ENCODE measurements around the gene STPG3. TPM values are rescaled to one million over a fixed set of nuclear protein-coding genes. Genes with fewer than 3 reads are reported as not detected.
A peak's percentile ranks its signal among the peaks of the same experiment; 100 is the strongest.

Gene STPG3
- total and polyA plus RNA-seq, 9 of the 15 experiments (the other 6 are each of a cell fraction or from before 2014, with no cell fraction given) = not detected

DNA sequence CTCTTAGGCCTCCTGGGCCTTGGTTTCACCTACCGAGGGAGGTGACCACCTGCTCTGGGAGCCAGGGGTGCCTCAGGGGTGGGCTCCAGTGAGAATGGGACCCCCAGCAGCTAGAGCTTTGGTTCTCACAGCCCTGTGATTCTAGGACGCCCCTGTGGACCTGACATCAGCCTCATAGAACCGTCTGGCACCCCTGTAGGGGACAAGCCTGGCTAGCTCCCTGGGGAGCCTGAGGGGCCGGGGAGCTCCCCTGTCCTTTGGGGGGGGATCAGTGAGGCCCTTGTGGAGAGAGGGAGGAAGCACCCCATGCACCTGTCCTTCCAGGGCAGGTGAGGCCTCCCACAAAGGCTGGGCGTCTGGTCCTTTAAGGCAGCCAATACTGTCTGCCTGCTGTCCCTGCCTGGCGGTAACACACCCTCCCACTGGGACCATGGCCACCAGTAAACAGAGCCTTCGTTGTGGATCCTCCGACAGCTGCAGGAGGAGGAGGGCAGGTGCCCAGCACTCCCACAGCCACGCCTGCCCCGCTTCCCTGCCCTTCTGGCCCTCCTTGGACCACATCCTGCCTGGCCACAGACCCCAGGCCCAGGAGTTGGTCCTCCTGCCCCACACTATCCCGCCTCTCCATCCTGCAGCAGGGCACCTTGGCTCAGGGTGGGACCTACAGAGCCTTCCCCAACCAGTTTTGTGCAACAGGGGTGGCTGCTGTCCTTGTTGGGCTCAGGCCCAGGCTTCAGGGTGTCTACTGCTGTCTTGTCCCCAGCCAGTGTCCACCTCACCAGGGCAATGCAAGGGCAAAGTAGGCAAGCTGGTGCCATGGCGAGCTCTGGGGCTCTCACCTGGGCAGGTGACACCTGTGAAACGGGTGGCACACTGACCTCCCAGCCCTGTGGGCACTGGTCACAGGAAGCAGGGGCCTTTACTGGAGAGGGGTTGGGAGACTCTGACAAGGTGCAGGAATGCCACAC is 13.0 kb upstream of the STPG3 start (continued):
- TF ChIP-seq, protein P1, sequence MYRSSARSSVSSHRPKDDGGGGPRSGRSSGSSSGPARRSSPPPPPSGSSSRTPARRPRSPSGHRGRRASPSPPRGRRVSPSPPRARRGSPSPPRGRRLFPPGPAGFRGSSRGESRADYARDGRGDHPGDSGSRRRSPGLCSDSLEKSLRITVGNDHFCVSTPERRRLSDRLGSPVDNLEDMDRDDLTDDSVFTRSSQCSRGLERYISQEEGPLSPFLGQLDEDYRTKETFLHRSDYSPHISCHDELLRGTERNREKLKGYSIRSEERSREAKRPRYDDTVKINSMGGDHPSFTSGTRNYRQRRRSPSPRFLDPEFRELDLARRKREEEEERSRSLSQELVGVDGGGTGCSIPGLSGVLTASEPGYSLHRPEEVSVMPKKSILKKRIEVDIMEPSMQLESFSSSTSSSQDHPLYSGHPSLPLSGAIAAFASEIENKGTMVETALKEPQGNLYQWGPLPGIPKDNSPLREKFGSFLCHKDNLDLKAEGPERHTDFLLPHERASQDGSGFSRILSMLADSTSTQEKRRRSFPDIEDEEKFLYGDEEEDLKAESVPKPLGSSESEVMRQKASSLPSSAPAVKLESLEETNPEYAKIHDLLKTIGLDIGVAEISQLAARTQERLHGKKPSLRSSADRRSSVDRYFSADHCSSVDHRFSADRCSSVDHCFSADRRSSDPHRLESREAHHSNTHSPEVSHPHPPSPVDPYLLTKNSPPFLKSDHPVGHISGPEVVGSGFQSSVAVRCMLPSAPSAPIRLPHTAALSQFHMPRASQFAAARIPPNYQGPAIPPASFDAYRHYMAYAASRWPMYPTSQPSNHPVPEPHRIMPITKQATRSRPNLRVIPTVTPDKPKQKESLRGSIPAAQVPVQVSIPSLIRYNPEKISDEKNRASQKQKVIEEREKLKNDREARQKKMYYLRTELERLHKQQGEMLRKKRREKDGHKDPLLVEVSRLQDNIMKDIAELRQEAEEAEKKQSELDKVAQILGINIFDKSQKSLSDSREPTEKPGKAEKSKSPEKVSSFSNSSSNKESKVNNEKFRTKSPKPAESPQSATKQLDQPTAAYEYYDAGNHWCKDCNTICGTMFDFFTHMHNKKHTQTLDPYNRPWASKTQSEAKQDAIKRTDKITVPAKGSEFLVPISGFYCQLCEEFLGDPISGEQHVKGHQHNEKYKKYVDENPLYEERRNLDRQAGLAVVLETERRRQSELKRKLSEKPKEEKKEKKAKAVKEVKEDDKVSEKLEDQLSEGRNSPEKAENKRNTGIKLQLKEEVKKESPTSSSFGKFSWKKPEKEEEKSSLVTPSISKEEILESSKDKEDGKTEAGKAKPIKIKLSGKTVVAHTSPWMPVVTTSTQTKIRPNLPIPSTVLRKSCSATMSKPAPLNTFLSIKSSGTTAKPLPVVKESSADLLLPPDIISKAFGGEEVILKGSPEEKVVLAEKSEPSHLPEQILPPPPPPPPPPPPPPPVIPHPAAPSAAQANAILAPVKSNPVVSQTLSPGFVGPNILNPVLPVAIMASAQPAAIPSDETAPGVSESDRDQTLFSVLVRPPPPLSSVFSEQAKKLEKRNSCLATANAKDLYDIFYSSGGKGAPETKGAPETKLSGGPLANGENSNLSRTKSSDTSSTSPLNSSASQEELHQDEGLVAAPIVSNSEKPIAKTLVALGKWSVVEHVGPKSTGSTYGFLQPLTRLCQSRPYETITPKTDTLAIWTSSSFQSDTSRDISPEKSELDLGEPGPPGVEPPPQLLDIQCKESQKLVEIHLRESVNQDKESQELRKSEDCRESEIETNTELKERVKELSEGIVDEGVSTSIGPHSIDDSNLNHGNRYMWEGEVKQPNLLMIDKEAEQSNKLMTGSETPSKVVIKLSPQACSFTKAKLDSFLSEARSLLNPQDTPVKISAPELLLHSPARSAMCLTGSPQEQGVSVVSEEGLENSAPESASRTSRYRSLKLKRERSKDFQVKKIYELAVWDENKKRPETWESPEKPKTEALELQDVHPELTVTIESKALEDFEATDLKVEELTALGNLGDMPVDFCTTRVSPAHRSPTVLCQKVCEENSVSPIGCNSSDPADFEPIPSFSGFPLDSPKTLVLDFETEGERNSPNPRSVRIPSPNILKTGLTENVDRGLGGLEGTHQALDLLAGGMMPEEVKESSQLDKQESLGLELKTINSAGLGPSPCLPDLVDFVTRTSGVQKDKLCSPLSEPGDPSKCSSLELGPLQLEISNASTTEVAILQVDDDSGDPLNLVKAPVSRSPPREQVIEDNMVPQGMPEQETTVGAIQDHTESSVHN (IDR thresholded peaks at IDR 0.05; ENCODE audit: borderline replicate concordance in 1 of 2, low read depth in 1 of 2) = no peak
- TF ChIP-seq HLTF (IDR thresholded peaks at IDR 0.05) (no peak), ZSCAN32 (CRISPR knock-in tag; IDR thresholded peaks at IDR 0.05) (no peak), TCFL5 (CRISPR knock-in tag; conservative IDR thresholded peaks at IDR 0.05) (no peak), SREBF2 (CRISPR knock-in tag; IDR thresholded peaks at IDR 0.05) (no peak), RBFOX2 (IDR thresholded peaks at IDR 0.05; ENCODE audit: low read depth, low read length) (peak; percentile 18; the same call in 1 of the 2 replicates), ZBTB7A (IDR thresholded peaks at IDR 0.05; ENCODE audit: borderline replicate concordance, control insufficient read depth, low read depth, low read length) (peak; percentile 23; the same call in 1 of the 2 replicates), POLR2B (IDR thresholded peaks at IDR 0.05; ENCODE audit: low read depth, partially characterized antibody) (no peak), NELFE (IDR thresholded peaks at IDR 0.05; ENCODE audit: insufficient read depth, insufficient read length) (no peak)
- TF ChIP-seq, protein P2, sequence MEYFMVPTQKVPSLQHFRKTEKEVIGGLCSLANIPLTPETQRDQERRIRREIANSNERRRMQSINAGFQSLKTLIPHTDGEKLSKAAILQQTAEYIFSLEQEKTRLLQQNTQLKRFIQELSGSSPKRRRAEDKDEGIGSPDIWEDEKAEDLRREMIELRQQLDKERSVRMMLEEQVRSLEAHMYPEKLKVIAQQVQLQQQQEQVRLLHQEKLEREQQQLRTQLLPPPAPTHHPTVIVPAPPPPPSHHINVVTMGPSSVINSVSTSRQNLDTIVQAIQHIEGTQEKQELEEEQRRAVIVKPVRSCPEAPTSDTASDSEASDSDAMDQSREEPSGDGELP (CRISPR knock-in tag; IDR thresholded peaks at IDR 0.05; ENCODE audit: borderline replicate concordance) = peak; percentile 24; the same call in 1 of the 2 replicates
- TF ChIP-seq, protein P3, sequence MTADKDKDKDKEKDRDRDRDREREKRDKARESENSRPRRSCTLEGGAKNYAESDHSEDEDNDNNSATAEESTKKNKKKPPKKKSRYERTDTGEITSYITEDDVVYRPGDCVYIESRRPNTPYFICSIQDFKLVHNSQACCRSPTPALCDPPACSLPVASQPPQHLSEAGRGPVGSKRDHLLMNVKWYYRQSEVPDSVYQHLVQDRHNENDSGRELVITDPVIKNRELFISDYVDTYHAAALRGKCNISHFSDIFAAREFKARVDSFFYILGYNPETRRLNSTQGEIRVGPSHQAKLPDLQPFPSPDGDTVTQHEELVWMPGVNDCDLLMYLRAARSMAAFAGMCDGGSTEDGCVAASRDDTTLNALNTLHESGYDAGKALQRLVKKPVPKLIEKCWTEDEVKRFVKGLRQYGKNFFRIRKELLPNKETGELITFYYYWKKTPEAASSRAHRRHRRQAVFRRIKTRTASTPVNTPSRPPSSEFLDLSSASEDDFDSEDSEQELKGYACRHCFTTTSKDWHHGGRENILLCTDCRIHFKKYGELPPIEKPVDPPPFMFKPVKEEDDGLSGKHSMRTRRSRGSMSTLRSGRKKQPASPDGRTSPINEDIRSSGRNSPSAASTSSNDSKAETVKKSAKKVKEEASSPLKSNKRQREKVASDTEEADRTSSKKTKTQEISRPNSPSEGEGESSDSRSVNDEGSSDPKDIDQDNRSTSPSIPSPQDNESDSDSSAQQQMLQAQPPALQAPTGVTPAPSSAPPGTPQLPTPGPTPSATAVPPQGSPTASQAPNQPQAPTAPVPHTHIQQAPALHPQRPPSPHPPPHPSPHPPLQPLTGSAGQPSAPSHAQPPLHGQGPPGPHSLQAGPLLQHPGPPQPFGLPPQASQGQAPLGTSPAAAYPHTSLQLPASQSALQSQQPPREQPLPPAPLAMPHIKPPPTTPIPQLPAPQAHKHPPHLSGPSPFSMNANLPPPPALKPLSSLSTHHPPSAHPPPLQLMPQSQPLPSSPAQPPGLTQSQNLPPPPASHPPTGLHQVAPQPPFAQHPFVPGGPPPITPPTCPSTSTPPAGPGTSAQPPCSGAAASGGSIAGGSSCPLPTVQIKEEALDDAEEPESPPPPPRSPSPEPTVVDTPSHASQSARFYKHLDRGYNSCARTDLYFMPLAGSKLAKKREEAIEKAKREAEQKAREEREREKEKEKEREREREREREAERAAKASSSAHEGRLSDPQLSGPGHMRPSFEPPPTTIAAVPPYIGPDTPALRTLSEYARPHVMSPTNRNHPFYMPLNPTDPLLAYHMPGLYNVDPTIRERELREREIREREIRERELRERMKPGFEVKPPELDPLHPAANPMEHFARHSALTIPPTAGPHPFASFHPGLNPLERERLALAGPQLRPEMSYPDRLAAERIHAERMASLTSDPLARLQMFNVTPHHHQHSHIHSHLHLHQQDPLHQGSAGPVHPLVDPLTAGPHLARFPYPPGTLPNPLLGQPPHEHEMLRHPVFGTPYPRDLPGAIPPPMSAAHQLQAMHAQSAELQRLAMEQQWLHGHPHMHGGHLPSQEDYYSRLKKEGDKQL (CRISPR knock-in tag; IDR thresholded peaks at IDR 0.05; ENCODE audit: borderline replicate concordance) = no peak
